ENCODE results near the gene ANO7.
"Not testable (repeated sequence)": the region's sequence is repeated elsewhere in the genome, so short reads cannot be mapped to it uniquely, and the experiment has no call there.

The ANO7 gene

DNA sequence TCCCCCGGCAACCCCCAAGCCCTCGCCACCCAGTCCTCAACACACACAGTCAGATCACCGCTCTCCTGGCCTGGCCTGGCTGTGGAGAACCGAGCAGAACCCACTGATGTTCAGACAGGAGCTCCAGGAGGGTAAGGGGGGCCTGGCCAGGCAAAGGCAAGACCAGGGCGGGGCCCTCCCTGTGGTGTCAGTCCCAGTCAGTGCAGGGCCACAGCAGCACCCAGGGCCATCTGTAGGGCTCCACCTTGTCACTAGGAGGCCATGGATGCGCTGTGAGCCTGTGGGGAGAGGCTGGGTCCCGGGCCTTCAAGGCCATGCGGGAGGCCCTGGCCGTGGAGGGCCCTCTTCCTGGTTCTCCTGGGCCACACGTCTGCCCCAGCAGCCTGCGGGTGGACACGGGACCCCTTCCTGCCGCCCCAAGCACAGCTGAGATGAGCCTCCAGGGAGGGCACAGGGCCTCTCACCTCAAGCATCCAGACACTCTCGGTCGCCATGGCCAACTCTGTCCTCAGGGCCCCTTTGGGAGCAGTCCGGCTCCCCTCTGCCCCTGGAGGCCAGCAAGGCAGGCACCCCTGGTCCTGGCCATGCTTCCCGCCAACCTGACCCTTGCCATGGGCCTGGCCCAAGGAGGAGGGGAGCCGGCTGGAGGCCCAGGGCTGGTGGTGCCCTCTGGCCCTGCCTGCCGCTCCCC lies 2.0 kb downstream of the ANO7 start:
- no peak for TF ChIP-seq GATA1 (IDR thresholded peaks at IDR 0.05; ENCODE audit: low read depth, low read length)
- no peak for TF ChIP-seq POLR2A (IDR thresholded peaks at IDR 0.05; ENCODE audit: low read length)

DNA sequence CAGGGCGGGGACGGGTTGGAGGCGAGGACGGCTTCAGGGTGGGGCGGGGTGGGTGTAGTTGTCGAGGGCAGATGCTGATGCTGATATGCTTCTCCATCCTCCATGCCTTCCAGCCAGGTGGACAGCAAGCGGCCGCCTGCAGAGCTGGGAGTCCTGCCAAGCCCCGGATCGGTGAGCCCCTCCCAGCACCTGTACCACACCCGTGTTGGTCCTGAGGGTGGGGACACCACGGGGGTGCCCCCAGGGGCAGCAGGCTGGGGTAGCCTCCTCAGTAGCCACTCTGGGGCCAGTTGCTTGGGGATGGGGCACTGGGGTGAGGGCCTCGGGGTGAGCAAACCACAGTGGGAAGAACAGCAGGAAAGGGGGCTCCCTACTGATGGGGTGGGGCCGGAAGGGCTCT lies 2.6 kb downstream of the ANO7 start:
- TF ChIP-seq POLR2A (IDR thresholded peaks at IDR 0.05; ENCODE audit: low read length), result no peak
- TF ChIP-seq GATA1 (IDR thresholded peaks at IDR 0.05; ENCODE audit: low read depth, low read length), result no peak
- DNase-seq, result peak in 1 of 2 experiments; percentile 20

More for the DNA sequence above, 2.0 kb downstream of the ANO7 start:
- DNase-seq, result no peak

DNA sequence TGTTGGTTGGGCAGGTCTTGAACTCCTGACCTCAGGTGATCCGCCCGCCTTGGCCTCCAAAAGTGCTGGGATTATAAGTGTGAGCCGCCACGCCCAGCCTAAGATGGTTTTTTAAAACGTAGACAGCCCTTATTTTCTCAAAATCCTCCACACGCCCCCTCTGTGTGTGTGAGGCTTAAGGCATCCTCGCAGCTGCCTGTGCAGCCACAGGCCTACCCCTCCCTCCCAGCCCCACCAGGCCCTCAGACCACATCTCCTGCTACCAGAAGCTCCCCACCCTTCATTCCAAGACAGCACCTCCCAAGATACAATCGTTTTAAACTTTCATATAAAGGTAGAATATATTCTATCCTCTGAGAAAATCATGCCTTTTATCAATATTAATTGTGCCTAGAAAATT lies 4.8 kb downstream of the ANO7 start:
- TF ChIP-seq POLR2A (IDR thresholded peaks at IDR 0.05; ENCODE audit: low read length) (no peak), GATA1 (IDR thresholded peaks at IDR 0.05; ENCODE audit: low read depth, low read length) (no peak)
- peak in 1 of 2 experiments; percentile 48 for DNase-seq

DNA sequence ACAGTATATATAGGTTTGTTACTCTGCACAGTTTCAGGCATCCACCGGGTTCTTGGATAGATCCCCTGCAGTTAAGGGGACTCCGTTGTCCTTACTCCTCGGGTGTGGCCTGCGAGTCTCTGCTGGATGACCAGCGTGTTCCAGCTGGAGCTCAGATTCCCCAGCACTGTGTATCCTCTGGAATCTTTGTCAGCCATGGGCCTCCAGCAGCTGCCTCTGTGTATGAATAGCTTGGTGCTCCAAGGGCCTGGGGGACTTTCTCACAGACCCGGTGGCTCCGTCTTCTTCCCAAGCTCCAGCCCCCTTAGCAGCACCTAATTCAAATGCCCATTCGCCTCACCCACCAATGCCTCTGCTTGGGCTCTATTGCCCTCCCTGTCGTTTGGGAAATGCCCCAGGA lies 6.3 kb downstream of the ANO7 start:
- no peak for DNase-seq
- TF ChIP-seq GATA1 (IDR thresholded peaks at IDR 0.05; ENCODE audit: low read depth, low read length) (no peak), POLR2A (IDR thresholded peaks at IDR 0.05; ENCODE audit: low read length) (no peak)

DNA sequence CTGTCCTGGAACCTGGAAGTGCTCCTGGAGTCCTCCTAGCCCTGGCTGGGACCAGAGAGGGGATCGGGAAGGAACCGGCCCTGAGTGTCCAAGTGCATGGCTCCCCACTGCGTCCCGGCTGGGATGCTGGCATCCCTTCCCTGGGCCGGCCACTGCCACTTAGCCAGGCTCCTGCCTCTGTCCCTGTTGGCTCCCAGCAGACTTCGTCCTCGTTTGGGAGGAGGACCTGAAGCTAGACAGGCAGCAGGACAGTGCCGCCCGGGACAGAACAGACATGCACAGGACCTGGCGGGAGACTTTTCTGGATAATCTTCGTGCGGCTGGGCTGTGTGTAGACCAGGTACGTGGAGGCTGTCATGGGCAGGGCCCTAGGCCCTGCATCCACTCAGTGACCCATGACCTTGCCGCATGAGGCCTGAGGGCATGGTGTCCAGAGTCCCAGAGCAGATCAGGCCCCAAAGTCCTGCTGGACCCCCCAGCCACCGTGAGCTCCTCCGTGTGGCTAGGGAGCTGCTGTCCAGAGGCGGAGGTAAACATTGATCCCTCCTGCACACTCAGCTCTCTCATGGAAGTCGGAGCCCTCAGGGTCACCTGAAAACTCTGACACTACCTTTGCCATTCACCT lies 7.1 kb downstream of the ANO7 start:
- no peak for DNase-seq

DNA sequence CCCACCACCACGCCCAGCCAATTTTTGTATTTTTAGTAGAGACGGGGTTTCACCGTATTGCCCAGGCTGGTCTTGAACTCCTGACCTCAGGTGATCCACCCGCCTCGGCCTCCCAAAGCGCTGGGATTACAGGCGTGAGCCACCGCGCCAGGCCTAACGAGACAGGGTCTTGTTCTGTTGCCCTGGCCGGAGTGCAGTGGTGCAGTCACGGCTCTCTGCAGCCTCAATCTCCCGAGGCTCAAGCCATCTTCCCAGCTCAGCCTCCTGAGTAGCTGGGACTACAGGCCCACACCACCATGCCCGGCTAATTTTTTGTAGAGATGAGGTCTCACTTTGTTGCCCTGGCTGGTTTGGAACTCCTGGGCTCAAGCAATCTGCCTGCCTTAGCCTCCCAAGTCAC lies 8.8 kb downstream of the ANO7 start:
- not testable (repeated sequence) for DNase-seq

More for the DNA sequence above, 7.1 kb downstream of the ANO7 start:
- TF ChIP-seq GATA1 (IDR thresholded peaks at IDR 0.05; ENCODE audit: low read depth, low read length), result no peak
- TF ChIP-seq POLR2A (IDR thresholded peaks at IDR 0.05; ENCODE audit: low read length), result no peak

DNA sequence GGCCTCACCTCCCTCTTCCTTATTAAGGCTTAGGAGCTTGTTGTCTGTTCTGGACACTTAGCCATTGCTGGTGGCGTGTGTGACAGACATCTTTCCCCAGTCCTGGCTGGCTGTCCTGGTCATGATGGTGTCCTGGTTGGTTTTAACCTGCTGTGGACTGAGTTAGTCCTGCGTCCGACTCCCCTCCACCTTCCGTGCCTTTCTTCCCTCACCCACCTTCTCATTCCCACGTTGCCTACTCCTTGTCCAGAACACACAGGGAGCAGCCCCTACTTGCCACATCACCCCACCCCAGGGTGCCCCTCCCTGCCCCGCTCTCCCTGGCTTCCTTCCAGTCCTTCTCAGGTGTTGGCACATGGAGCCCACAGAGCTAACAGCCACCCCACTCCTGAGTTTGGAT lies 9.5 kb downstream of the ANO7 start:
- no peak for TF ChIP-seq POLR2A (IDR thresholded peaks at IDR 0.05; ENCODE audit: low read length)
- no peak for TF ChIP-seq GATA1 (IDR thresholded peaks at IDR 0.05; ENCODE audit: low read depth, low read length)
- DNase-seq, result no peak

DNA sequence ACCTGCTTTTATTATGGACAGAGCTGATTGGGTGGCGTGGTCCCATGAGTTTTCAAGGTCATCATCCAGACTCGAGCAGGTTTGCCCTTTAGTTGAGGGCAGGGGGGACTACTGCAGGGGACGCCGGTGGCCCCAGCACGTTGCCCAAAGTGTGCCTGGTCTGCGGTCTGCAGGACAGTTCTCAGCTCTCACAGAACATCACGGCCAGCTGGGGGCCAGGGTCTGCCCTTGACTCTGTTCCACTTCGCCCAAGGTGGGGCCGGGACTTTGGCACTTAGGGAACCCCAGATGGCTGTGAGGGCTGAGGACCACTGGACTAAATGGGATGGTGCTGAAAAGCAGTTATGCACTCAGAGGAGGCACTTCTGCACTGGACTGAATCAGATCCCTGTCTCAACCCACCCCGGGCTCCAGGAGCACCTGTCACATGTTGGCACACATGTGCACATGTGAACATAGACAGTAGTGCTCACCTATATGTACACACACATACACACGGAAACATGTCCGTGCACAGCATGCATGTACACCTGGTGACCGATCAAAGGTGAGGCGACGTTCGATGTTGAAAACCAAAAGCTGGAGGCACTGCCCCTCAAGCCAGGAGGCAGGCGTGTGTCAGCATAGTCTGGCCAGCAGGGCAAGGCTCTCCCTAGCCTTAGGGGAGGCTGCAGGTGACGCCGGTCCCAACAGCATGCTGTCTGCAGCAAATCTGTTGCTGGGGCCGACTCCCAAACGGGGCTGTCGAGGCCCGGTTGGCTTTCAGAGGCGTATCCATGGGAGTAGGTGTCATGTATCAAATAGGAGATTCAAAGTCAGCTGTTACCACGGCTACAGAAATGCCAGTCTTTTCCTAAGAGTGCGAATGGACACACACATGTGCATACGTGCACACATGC lies 10.2 kb downstream of the ANO7 start:
- no peak for DNase-seq
- no peak for TF ChIP-seq GATA1 (IDR thresholded peaks at IDR 0.05; ENCODE audit: low read depth, low read length)
- no peak for TF ChIP-seq POLR2A (IDR thresholded peaks at IDR 0.05; ENCODE audit: low read length)

DNA sequence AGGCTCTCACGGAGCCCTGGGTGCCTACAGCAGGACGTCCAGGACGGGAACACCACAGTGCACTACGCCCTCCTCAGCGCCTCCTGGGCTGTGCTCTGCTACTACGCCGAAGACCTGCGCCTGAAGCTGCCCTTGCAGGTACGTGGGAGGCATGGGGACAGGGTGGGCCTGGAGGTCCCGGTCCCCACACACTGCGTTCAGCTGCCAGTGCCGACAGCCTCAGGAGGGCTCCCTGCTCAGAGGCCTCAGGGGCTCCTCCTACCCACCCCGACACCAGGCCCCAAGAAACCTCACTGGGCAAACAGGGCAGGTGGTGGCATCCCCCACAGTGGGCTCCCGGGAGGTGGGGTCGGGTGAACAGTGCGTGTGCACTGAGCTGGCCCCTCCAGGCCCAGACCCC lies 10.8 kb downstream of the ANO7 start:
- DNase-seq, result no peak
- no peak for TF ChIP-seq GATA1 (IDR thresholded peaks at IDR 0.05; ENCODE audit: low read depth, low read length)
- TF ChIP-seq POLR2A (IDR thresholded peaks at IDR 0.05; ENCODE audit: low read length), result no peak

DNA sequence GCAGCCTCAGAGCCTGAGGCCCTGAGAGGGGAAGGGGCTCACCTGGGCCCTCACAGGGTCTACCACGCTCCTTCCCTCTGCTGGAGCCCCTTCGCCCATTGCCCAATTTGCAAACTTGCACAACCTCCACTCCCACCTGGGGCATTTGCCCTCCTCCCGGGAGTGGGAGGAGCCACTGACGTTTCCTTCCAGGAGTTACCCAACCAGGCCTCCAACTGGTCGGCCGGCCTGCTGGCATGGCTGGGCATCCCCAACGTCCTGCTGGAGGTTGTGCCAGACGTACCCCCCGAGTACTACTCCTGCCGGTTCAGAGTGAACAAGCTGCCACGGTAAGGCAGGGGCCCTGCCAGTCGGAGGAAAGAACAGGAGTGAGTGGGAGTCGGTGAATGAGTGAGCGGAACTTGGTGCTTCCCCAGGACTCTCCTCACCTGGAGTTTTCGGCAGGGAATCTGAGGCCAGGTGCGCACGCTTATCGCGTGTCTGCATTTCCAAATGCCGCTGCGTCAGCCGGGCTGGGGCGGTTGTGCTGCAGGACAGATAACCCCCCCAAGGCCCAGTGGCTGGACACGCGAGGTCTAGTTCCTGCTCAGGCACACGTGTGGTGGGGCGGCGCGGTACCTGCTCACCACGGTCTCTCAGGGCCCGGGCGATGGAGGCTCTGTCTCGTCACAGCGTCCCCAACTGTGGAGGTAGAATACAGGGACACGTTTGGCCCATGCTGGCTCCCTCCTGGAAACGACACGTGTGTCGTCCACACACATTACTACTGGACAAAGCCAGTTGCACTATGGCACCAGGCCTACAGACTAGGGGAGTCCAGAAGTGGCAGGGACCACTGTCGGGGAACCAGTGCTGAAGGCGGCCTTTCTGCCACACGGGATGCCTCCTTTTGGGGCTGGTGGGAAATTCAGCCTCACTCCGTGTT lies 11.7 kb downstream of the ANO7 start:
- TF ChIP-seq POLR2A (IDR thresholded peaks at IDR 0.05; ENCODE audit: low read length) (no peak), GATA1 (IDR thresholded peaks at IDR 0.05; ENCODE audit: low read depth, low read length) (no peak)
- no peak for DNase-seq

DNA sequence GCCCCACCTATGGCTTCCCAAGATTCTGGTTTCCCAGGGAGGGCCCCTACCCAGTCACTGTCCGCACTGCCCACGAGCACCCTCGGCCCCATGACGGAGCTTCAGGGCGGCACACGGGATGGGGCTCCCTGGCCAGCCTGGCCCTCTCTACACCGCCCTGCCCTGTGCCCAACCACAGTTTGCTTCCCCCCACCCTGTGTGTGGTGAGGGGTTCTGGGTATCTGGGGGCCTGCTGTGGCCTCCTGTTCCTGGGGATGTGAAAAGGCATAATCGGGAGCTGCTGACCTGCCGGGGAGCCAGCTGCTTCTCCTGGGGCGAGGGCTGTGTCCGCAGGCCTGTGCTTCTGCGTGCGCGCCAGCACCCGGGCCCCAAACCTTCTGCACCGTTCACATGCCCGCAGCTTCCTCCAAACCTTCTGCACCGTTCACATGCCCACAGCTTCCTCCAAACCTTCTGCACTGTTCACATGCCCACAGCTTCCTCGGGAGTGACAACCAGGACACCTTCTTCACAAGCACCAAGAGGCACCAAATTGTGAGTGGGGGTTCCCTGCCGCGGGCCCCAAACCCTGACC lies 12.4 kb downstream of the ANO7 start:
- TF ChIP-seq GATA1 (IDR thresholded peaks at IDR 0.05; ENCODE audit: low read depth, low read length) (no peak), POLR2A (IDR thresholded peaks at IDR 0.05; ENCODE audit: low read length) (no peak)
- DNase-seq, result no peak

DNA sequence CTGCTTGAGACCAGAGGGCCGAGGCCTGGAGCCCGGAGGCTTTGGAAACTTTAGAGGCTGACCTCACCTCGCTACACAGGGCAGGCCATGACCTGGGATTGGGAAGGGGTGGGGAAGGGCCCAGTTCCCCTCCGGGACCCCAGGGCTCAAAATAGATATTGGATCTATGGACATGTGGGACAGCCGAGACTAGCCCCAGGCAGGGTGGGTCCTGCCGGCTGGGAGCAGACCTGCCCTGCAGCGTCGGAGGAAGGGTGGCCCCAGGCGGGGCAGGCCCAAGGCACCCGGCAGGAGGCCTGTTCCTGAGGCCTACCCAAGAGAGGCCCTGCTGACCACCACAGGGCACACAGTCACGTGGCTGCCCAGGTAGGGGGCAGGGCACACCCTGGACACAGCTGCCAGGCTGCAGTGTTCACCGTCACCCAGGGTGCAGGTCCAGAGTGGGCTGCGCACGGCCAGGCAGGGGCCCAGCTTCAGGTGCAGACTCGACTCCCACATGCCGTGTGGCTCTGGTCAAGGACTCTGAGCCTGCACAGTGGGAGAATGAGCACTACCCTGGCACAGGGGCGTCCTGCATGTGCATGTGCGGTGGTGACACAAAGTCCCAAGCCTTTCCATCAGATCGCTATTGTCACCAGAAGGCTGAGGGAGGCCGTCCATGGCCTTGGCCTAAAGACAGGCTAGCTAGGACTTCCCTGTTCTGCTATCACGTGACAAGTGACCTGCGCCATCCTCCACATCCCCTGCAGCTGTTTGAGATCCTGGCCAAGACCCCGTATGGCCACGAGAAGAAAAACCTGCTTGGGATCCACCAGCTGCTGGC lies 13.2 kb downstream of the ANO7 start:
- no peak for DNase-seq
- TF ChIP-seq GATA1 (IDR thresholded peaks at IDR 0.05; ENCODE audit: low read depth, low read length) (no peak), POLR2A (IDR thresholded peaks at IDR 0.05; ENCODE audit: low read length) (no peak)
